ENCODE measurements around the gene MTHFD2. TPM values are rescaled to one million over a fixed set of nuclear protein-coding genes. Genes with fewer than 3 reads are reported as not detected.

Gene MTHFD2
- total and polyA plus RNA-seq, 2 of the 8 experiments (the other 6 are each of a cell fraction or from before 2014, with no cell fraction given) = 99.5 to 291 TPM

GRCh38 chr2:74174909-74175308 lies 23.5 kb upstream of the MTHFD2 start (continued):
- TF ChIP-seq, protein P1, sequence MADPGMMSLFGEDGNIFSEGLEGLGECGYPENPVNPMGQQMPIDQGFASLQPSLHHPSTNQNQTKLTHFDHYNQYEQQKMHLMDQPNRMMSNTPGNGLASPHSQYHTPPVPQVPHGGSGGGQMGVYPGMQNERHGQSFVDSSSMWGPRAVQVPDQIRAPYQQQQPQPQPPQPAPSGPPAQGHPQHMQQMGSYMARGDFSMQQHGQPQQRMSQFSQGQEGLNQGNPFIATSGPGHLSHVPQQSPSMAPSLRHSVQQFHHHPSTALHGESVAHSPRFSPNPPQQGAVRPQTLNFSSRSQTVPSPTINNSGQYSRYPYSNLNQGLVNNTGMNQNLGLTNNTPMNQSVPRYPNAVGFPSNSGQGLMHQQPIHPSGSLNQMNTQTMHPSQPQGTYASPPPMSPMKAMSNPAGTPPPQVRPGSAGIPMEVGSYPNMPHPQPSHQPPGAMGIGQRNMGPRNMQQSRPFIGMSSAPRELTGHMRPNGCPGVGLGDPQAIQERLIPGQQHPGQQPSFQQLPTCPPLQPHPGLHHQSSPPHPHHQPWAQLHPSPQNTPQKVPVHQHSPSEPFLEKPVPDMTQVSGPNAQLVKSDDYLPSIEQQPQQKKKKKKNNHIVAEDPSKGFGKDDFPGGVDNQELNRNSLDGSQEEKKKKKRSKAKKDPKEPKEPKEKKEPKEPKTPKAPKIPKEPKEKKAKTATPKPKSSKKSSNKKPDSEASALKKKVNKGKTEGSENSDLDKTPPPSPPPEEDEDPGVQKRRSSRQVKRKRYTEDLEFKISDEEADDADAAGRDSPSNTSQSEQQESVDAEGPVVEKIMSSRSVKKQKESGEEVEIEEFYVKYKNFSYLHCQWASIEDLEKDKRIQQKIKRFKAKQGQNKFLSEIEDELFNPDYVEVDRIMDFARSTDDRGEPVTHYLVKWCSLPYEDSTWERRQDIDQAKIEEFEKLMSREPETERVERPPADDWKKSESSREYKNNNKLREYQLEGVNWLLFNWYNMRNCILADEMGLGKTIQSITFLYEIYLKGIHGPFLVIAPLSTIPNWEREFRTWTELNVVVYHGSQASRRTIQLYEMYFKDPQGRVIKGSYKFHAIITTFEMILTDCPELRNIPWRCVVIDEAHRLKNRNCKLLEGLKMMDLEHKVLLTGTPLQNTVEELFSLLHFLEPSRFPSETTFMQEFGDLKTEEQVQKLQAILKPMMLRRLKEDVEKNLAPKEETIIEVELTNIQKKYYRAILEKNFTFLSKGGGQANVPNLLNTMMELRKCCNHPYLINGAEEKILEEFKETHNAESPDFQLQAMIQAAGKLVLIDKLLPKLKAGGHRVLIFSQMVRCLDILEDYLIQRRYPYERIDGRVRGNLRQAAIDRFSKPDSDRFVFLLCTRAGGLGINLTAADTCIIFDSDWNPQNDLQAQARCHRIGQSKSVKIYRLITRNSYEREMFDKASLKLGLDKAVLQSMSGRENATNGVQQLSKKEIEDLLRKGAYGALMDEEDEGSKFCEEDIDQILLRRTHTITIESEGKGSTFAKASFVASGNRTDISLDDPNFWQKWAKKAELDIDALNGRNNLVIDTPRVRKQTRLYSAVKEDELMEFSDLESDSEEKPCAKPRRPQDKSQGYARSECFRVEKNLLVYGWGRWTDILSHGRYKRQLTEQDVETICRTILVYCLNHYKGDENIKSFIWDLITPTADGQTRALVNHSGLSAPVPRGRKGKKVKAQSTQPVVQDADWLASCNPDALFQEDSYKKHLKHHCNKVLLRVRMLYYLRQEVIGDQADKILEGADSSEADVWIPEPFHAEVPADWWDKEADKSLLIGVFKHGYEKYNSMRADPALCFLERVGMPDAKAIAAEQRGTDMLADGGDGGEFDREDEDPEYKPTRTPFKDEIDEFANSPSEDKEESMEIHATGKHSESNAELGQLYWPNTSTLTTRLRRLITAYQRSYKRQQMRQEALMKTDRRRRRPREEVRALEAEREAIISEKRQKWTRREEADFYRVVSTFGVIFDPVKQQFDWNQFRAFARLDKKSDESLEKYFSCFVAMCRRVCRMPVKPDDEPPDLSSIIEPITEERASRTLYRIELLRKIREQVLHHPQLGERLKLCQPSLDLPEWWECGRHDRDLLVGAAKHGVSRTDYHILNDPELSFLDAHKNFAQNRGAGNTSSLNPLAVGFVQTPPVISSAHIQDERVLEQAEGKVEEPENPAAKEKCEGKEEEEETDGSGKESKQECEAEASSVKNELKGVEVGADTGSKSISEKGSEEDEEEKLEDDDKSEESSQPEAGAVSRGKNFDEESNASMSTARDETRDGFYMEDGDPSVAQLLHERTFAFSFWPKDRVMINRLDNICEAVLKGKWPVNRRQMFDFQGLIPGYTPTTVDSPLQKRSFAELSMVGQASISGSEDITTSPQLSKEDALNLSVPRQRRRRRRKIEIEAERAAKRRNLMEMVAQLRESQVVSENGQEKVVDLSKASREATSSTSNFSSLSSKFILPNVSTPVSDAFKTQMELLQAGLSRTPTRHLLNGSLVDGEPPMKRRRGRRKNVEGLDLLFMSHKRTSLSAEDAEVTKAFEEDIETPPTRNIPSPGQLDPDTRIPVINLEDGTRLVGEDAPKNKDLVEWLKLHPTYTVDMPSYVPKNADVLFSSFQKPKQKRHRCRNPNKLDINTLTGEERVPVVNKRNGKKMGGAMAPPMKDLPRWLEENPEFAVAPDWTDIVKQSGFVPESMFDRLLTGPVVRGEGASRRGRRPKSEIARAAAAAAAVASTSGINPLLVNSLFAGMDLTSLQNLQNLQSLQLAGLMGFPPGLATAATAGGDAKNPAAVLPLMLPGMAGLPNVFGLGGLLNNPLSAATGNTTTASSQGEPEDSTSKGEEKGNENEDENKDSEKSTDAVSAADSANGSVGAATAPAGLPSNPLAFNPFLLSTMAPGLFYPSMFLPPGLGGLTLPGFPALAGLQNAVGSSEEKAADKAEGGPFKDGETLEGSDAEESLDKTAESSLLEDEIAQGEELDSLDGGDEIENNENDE (IDR thresholded peaks at IDR 0.05; ENCODE audit: insufficient replicate concordance, low read length) = no peak
- TF ChIP-seq POLR2A (IDR thresholded peaks at IDR 0.05; ENCODE audit: control extremely low read depth in 1 of 2, low read depth in 2 of 2, low read length in 2 of 2) = no peak
- TF ChIP-seq CHD1 (IDR thresholded peaks at IDR 0.05; ENCODE audit: low read depth, low read length) = no peak
- no peak for TF ChIP-seq EGR1 (IDR thresholded peaks at IDR 0.05; ENCODE audit: borderline replicate concordance, low read depth, low read length)
- TF ChIP-seq KDM1A (IDR thresholded peaks at IDR 0.05; ENCODE audit: borderline replicate concordance, low read length) = no peak
- no peak for TF ChIP-seq KDM5A (IDR thresholded peaks at IDR 0.05; ENCODE audit: low read length)
- TF ChIP-seq POLR2AphosphoS5 (IDR thresholded peaks at IDR 0.05; ENCODE audit: low read depth, low read length) = no peak
- no peak for TF ChIP-seq JUN (IDR thresholded peaks at IDR 0.05; ENCODE audit: low read depth, low read length)
- no peak for TF ChIP-seq SUZ12 (IDR thresholded peaks at IDR 0.05; ENCODE audit: low read length)
- TF ChIP-seq, protein P2, sequence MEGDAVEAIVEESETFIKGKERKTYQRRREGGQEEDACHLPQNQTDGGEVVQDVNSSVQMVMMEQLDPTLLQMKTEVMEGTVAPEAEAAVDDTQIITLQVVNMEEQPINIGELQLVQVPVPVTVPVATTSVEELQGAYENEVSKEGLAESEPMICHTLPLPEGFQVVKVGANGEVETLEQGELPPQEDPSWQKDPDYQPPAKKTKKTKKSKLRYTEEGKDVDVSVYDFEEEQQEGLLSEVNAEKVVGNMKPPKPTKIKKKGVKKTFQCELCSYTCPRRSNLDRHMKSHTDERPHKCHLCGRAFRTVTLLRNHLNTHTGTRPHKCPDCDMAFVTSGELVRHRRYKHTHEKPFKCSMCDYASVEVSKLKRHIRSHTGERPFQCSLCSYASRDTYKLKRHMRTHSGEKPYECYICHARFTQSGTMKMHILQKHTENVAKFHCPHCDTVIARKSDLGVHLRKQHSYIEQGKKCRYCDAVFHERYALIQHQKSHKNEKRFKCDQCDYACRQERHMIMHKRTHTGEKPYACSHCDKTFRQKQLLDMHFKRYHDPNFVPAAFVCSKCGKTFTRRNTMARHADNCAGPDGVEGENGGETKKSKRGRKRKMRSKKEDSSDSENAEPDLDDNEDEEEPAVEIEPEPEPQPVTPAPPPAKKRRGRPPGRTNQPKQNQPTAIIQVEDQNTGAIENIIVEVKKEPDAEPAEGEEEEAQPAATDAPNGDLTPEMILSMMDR (IDR thresholded peaks at IDR 0.05; ENCODE audit: control extremely low read depth in 1 of 3, insufficient read depth in 1 of 3, low read depth in 1 of 3, low read length in 3 of 3) = no peak
- TF ChIP-seq SIRT6 (IDR thresholded peaks at IDR 0.05; ENCODE audit: low read length) = no peak
